Duodenal mucosa (tissue), 2 donors: ENCODE measurements around the gene RNF217.
"Not testable (repeated sequence)": the region's sequence is repeated elsewhere in the genome, so short reads cannot be mapped to it uniquely, and the experiment has no call there.

Experiments
- H3K27ac ChIP-seq: one replicate; pipeline ENCODE4 v1.7.0; 2013; ENCODE audit warnings: low read depth, low read length
- H3K27me3 ChIP-seq, 2 donors: one replicate each; pipeline ENCODE4 v1.7.0; 2013; ENCODE audit warnings: low read length in 2 of 2, control low read depth in 1 of 2; ENCODE audit not compliant: insufficient read depth in 2 of 2, control insufficient read depth in 1 of 2
- H3K36me3 ChIP-seq, 2 donors: one replicate each; pipeline ENCODE4 v1.7.0; 2013; ENCODE audit warnings: low read length in 2 of 2, control low read depth in 1 of 2; ENCODE audit not compliant: insufficient read depth in 2 of 2, control insufficient read depth in 1 of 2
- H3K4me1 ChIP-seq, 2 donors: one replicate each; pipeline ENCODE4 v1.7.0; 2013; ENCODE audit warnings: low read length in 2 of 2, control low read depth in 1 of 2; ENCODE audit not compliant: insufficient read depth in 2 of 2, control insufficient read depth in 1 of 2
- H3K4me3 ChIP-seq, 2 donors: one replicate each; pipeline ENCODE4 v1.7.0; 2013; ENCODE audit warnings: low read length in 2 of 2, low read depth in 1 of 2
- H3K9ac ChIP-seq, 2 donors: one replicate each; pipeline ENCODE4 v1.7.0; 2013; ENCODE audit warnings: low read length in 2 of 2, low read depth in 1 of 2
- H3K9me3 ChIP-seq, 2 donors: one replicate each; pipeline ENCODE4 v1.7.0; 2013; ENCODE audit warnings: low read length in 2 of 2, control low read depth in 1 of 2; ENCODE audit not compliant: control insufficient read depth in 1 of 2

Gene RNF217

GRCh38 chr6:125027287-125027686 lies 65.0 kb downstream of the RNF217 start:
- Histone ChIP-seq H3K9ac (no peak overlapping the region), H3K27ac (no peak overlapping the region), H3K4me3 (no peak overlapping the region), H3K27me3 (no peaks in the 10 kb centered on the region), H3K9me3 (no peaks in the 10 kb centered on the region), H3K36me3 (no peaks in the 10 kb centered on the region), H3K4me1 (peaks cover 0 to 5% of the 10 kb centered on the region in 2 donors)

DNA sequence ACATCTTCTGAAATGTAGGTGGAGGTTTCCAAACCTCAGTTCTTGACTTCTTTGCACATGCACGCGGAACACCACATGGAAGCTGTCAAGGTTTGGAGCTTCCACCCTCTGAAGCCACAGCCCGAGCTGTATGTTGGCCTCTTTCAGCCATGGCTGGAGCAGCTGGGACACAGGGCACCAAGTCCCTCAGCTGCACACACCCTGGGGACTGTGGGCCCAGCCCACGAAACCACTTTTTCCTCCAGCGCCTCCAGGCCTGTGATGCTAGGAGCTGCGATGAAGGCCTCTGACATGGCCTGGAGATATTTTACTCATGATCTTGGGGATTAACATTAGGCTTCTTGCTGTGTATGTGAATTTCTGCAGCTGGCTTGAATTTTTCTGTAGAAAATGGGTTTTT lies 68.7 kb downstream of the RNF217 start:
- Histone ChIP-seq H3K9ac (no peak overlapping the region), H3K4me3 (no peak overlapping the region), H3K36me3 (no peaks in the 10 kb centered on the region), H3K27ac (no peak overlapping the region), H3K4me1 (no peaks in the 10 kb centered on the region), H3K27me3 (no peaks in the 10 kb centered on the region), H3K9me3 (no peaks in the 10 kb centered on the region)

- H3K36me3 ChIP-seq: no peaks in the 10 kb centered on the region
- no peaks in the 10 kb centered on the region for H3K4me1 ChIP-seq
- H3K9me3 ChIP-seq: no peaks in the 10 kb centered on the region
- H3K27me3 ChIP-seq: no peaks in the 10 kb centered on the region
- no peak overlapping the region for H3K27ac ChIP-seq
- H3K4me3 ChIP-seq: no peak overlapping the region
- H3K9ac ChIP-seq: no peak overlapping the region
These were observed 69.1 kb downstream of the RNF217 start for GRCh38 chr6:125031385-125031784.

DNA sequence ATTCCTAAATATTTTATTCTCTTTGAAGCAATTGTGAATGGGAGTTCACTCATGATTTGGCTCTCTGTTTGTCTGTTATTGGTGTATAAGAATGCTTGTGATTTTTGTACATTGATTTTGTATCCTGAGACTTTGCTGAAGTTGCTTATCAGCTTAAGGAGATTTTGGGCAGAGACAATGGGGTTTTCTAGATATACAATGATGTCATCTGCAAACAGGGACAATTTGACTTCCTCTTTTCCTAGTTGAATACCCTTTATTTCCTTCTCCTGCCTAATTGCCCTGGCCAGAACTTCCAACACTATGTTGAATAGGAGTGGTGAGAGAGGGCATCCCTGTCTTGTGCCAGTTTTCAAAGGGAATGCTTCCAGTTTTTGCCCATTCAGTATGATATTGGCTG lies 72.7 kb downstream of the RNF217 start:
- not testable (repeated sequence) for H3K36me3 ChIP-seq, H3K9ac ChIP-seq, H3K27ac ChIP-seq, H3K4me1 ChIP-seq, H3K9me3 ChIP-seq, H3K4me3 ChIP-seq, H3K27me3 ChIP-seq

GRCh38 chr6:125036486-125036885 lies 74.2 kb downstream of the RNF217 start:
- not testable (repeated sequence) for H3K9me3 ChIP-seq, H3K27ac ChIP-seq, H3K4me3 ChIP-seq, H3K27me3 ChIP-seq, H3K9ac ChIP-seq, H3K4me1 ChIP-seq, H3K36me3 ChIP-seq

GRCh38 chr6:125037827-125038226 lies 75.6 kb downstream of the RNF217 start:
- no peaks in the 10 kb centered on the region for H3K9me3 ChIP-seq

GRCh38 chr6:125038925-125039324 lies 76.7 kb downstream of the RNF217 start:
- Histone ChIP-seq H3K27me3 (no peaks in the 10 kb centered on the region), H3K4me1 (no peaks in the 10 kb centered on the region), H3K9ac (no peak overlapping the region), H3K4me3 (no peak overlapping the region), H3K9me3 (no peaks in the 10 kb centered on the region), H3K36me3 (no peaks in the 10 kb centered on the region), H3K27ac (no peak overlapping the region)

More at GRCh38 chr6:125037827-125038226, 75.6 kb downstream of the RNF217 start:
- no peak overlapping the region for H3K9ac ChIP-seq
- no peaks in the 10 kb centered on the region for H3K4me1 ChIP-seq
- no peak overlapping the region for H3K27ac ChIP-seq
- H3K27me3 ChIP-seq: no peaks in the 10 kb centered on the region
- no peak overlapping the region for H3K4me3 ChIP-seq
- H3K36me3 ChIP-seq: no peaks in the 10 kb centered on the region

- no peak overlapping the region for H3K27ac ChIP-seq
- H3K4me1 ChIP-seq: no peaks in the 10 kb centered on the region
- no peaks in the 10 kb centered on the region for H3K36me3 ChIP-seq
- no peaks in the 10 kb centered on the region for H3K9me3 ChIP-seq
- H3K27me3 ChIP-seq: no peaks in the 10 kb centered on the region
- H3K4me3 ChIP-seq: no peak overlapping the region
- H3K9ac ChIP-seq: no peak overlapping the region
These were observed 79.7 kb downstream of the RNF217 start for GRCh38 chr6:125041740-125042459.

- H3K27me3 ChIP-seq: no peaks in the 10 kb centered on the region
- no peak overlapping the region for H3K4me3 ChIP-seq
- no peak overlapping the region for H3K9ac ChIP-seq
- no peaks in the 10 kb centered on the region for H3K36me3 ChIP-seq
- H3K9me3 ChIP-seq: no peaks in the 10 kb centered on the region
- no peak overlapping the region for H3K27ac ChIP-seq
- no peaks in the 10 kb centered on the region for H3K4me1 ChIP-seq
These were observed 81.8 kb downstream of the RNF217 start for GRCh38 chr6:125044066-125044465.

DNA sequence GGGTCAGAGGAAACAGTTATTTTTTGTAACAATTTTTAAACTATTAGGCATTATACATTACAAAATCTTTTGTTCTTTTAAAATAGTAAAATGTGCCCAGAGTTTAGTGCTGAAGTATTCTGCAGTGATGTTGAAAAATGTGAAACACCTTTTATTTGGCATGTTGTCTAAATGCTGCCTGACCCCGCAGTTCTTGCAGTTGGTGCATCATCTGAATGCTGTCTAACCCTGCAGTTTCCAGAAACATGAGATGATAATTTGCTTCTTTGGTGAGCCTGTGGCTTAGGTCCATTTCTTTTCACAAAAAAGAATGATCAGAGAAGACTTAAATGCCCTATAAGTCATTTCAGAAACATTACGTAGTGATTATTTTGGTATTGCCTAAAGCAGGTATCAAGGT lies 82.4 kb downstream of the RNF217 start:
- Histone ChIP-seq H3K27me3 (no peaks in the 10 kb centered on the region), H3K27ac (no peak overlapping the region), H3K4me1 (no peaks in the 10 kb centered on the region), H3K36me3 (no peaks in the 10 kb centered on the region), H3K9ac (no peak overlapping the region), H3K4me3 (no peak overlapping the region), H3K9me3 (no peaks in the 10 kb centered on the region)
